Measurements from ENCODE around the gene PCNX2.
"Not testable (repeated sequence)": the region's sequence is repeated elsewhere in the genome, so short reads cannot be mapped to it uniquely, and the experiment has no call there.

Gene PCNX2

DNA sequence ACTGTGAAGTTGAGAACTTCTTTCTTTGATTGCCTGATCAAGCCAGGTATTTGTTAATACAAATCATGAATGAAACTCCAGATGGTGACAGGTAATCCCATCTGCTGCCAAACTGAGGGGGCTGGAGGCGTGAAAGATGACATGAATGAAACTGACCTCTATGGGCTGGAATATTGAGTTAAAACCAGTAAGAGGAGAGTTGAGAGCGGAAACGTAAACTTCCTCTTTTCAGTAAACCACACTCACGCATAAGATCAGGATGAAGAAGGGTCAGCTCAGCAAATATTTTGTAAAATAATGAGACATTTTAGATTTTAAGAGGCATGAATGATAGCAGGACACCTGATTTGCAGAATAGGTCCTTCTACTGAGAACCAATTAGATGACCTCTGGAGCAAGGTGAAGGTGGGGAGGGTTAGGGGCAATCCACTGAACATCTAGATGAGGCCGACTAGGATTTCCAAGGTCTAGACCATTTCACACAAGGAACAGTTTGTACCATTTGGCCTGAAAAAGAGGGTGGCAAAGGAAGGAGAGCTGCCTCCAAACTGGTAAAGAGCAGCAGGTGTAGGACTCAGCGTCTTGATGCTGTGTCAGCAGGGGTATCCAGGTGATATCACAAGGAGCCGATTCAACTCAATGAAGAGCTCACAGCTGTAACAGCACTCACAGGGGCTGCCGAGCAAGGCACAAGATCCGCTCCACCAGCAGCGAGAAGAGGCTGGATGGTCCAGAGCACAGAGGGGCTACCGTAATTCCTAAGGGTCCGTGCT lies 212.6 kb downstream of the PCNX2 start:
- DNase-seq = no peak
- no peaks in the 10 kb centered on the region for H3K36me3 ChIP-seq (replicated peaks)
- no peak overlapping the region for H3K27ac ChIP-seq
- in situ Hi-C loops (cut with HindIII; ENCODE audit: low pct_ligation_motif_present, low sequenced_read_pairs) = no loop called here
- TF ChIP-seq, protein P1, sequence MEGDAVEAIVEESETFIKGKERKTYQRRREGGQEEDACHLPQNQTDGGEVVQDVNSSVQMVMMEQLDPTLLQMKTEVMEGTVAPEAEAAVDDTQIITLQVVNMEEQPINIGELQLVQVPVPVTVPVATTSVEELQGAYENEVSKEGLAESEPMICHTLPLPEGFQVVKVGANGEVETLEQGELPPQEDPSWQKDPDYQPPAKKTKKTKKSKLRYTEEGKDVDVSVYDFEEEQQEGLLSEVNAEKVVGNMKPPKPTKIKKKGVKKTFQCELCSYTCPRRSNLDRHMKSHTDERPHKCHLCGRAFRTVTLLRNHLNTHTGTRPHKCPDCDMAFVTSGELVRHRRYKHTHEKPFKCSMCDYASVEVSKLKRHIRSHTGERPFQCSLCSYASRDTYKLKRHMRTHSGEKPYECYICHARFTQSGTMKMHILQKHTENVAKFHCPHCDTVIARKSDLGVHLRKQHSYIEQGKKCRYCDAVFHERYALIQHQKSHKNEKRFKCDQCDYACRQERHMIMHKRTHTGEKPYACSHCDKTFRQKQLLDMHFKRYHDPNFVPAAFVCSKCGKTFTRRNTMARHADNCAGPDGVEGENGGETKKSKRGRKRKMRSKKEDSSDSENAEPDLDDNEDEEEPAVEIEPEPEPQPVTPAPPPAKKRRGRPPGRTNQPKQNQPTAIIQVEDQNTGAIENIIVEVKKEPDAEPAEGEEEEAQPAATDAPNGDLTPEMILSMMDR (IDR thresholded peaks at IDR 0.05; ENCODE audit: low read depth, low read length, missing control alignments) = no peak
- no peaks in the 10 kb centered on the region for H3K27me3 ChIP-seq (replicated peaks)
- H3K4me3 ChIP-seq (ENCODE audit: low read depth, low read length) = no peak overlapping the region

DNA sequence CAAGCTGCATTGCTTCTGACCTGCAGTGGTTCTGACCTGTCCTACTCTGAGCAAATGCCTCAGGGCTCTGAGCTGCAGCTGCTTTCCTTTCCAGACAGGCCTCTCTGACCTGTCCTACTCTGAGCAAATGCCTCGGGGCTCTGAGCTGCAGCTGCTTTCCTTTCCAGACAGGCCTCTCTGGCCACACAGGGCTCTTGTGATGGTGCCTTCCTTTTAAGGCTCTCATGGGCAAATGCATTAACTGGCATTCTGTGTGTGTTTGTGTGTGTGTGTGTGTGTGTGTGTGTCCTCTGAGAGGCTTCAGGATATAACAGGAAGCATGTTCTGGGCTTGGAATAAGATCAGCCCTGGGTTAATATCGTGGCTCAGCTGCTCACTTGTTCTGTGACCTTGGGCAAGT lies 213.8 kb downstream of the PCNX2 start:
- H3K36me3 ChIP-seq (replicated peaks) = no peaks in the 10 kb centered on the region
- in situ Hi-C loops (cut with HindIII; ENCODE audit: low pct_ligation_motif_present, low sequenced_read_pairs) = no loop called here
- no peaks in the 10 kb centered on the region for H3K27me3 ChIP-seq (replicated peaks)
- no peak overlapping the region for H3K27ac ChIP-seq
- TF ChIP-seq, protein P1 (IDR thresholded peaks at IDR 0.05; ENCODE audit: low read depth, low read length, missing control alignments) = no peak
- no peak overlapping the region for H3K4me3 ChIP-seq (ENCODE audit: low read depth, low read length)
- DNase-seq = no peak

- H3K36me3 ChIP-seq (replicated peaks); in situ Hi-C loops (cut with HindIII; ENCODE audit: low pct_ligation_motif_present, low sequenced_read_pairs); H3K4me3 ChIP-seq (ENCODE audit: low read depth, low read length); DNase-seq; H3K27ac ChIP-seq; H3K27me3 ChIP-seq (replicated peaks): not testable (repeated sequence)
These were observed 214.7 kb downstream of the PCNX2 start for GRCh38 chr1:233080827-233081226.

GRCh38 chr1:233080286-233080685 lies 215.2 kb downstream of the PCNX2 start:
- TF ChIP-seq, protein P1 (IDR thresholded peaks at IDR 0.05; ENCODE audit: low read depth, low read length, missing control alignments) = no peak
- no peak overlapping the region for H3K4me3 ChIP-seq (ENCODE audit: low read depth, low read length)
- in situ Hi-C loops (cut with HindIII; ENCODE audit: low pct_ligation_motif_present, low sequenced_read_pairs) = no loop called here
- H3K27me3 ChIP-seq (replicated peaks) = no peaks in the 10 kb centered on the region
- no peak overlapping the region for H3K27ac ChIP-seq
- H3K36me3 ChIP-seq (replicated peaks) = no peaks in the 10 kb centered on the region
- DNase-seq = no peak

DNA sequence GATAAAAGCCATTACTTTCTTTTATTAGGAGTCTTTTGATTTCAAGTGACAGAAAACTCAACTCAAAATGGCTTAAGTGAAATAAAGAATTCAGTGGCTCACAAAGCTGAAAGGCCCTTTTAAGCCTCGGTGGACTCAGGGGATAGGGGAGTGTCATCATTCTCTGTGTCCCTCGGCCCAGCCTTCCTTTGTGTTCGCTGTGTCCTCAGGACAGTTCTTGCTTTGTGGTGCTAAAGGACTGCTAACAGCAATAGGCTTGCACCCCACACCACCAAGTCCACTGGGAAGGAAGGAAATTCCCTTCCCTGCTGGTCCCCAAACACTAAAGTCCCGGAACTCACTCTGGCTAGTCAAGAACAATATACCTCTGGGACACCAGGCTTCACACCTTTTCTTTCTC lies 216.0 kb downstream of the PCNX2 start:
- in situ Hi-C loops (cut with HindIII; ENCODE audit: low pct_ligation_motif_present, low sequenced_read_pairs) = no loop called here
- Histone ChIP-seq H3K27ac (no peak overlapping the region), H3K4me3 (ENCODE audit: low read depth, low read length) (no peak overlapping the region), H3K36me3 (replicated peaks) (no peaks in the 10 kb centered on the region), H3K27me3 (replicated peaks) (no peaks in the 10 kb centered on the region)
- DNase-seq = no peak
- TF ChIP-seq, protein P1 (IDR thresholded peaks at IDR 0.05; ENCODE audit: low read depth, low read length, missing control alignments) = no peak

GRCh38 chr1:233078396-233078795 lies 217.1 kb downstream of the PCNX2 start:
- TF ChIP-seq, protein P1 (IDR thresholded peaks at IDR 0.05; ENCODE audit: low read depth, low read length, missing control alignments) = no peak
- in situ Hi-C loops (cut with HindIII; ENCODE audit: low pct_ligation_motif_present, low sequenced_read_pairs) = no loop called here

More at GRCh38 chr1:233078396-233078795, 217.1 kb downstream of the PCNX2 start:
- no peak for DNase-seq
- H3K27me3 ChIP-seq (replicated peaks) = no peaks in the 10 kb centered on the region
- H3K4me3 ChIP-seq (ENCODE audit: low read depth, low read length) = no peak overlapping the region
- no peaks in the 10 kb centered on the region for H3K36me3 ChIP-seq (replicated peaks)
- no peak overlapping the region for H3K27ac ChIP-seq
